Brain pericyte (primary cell): Measurements from ENCODE around the gene PRICKLE2.

Source experiments
- DNase-seq: peaks from one replicate; pipeline ENCODE4 v3.0.0-alpha.2; 2012; ENCODE audit warnings: low read depth, low spot score

PRICKLE2 gene

GRCh38 chr3:64078966-64079365, 146.3 kb downstream of the PRICKLE2 start:
- DNase-seq = no peak

- no peak for DNase-seq
These were observed 150.2 kb downstream of the PRICKLE2 start for GRCh38 chr3:64074895-64075679.

- DNase-seq = no peak
These were observed 151.2 kb downstream of the PRICKLE2 start for GRCh38 chr3:64074060-64074459.

- DNase-seq = no peak
These were observed 152.0 kb downstream of the PRICKLE2 start for GRCh38 chr3:64073158-64073761.

- DNase-seq = no peak
These were observed 153.1 kb downstream of the PRICKLE2 start for GRCh38 chr3:64072126-64072525.

GRCh38 chr3:64070704-64071103, 154.6 kb downstream of the PRICKLE2 start:
- no peak for DNase-seq

- DNase-seq = no peak
These were observed 157.5 kb downstream of the PRICKLE2 start for GRCh38 chr3:64067506-64068346.

GRCh38 chr3:64064804-64065203, 160.5 kb downstream of the PRICKLE2 start:
- DNase-seq = no peak

GRCh38 chr3:64063983-64064438, 161.3 kb downstream of the PRICKLE2 start:
- no peak for DNase-seq

- DNase-seq = no peak
These were observed 161.9 kb downstream of the PRICKLE2 start for GRCh38 chr3:64063207-64063982.

- no peak for DNase-seq
These were observed 163.6 kb downstream of the PRICKLE2 start for GRCh38 chr3:64061628-64062027.

- DNase-seq = no peak
These were observed 165.6 kb downstream of the PRICKLE2 start for GRCh38 chr3:64059484-64060175.

- no peak for DNase-seq
These were observed 166.7 kb downstream of the PRICKLE2 start for GRCh38 chr3:64058566-64058965.

GRCh38 chr3:64057231-64057630, 168.0 kb downstream of the PRICKLE2 start:
- no peak for DNase-seq

GRCh38 chr3:64056606-64057180, 168.6 kb downstream of the PRICKLE2 start:
- DNase-seq = no peak

- DNase-seq = no peak
These were observed 170.2 kb downstream of the PRICKLE2 start for GRCh38 chr3:64055076-64055475.

- DNase-seq = no peak
These were observed 170.8 kb downstream of the PRICKLE2 start for GRCh38 chr3:64054488-64054887.

- DNase-seq = no peak
These were observed 171.7 kb downstream of the PRICKLE2 start for GRCh38 chr3:64053581-64053980.

- DNase-seq = no peak
These were observed 172.1 kb downstream of the PRICKLE2 start for GRCh38 chr3:64053117-64053516.

GRCh38 chr3:64049832-64050231, 175.4 kb downstream of the PRICKLE2 start:
- no peak for DNase-seq

- DNase-seq = no peak
These were observed 176.1 kb downstream of the PRICKLE2 start for GRCh38 chr3:64049136-64049535.
